Ovary (tissue), 3 donors: ENCODE measurements around the gene WNT6.

ENCODE experiments used
- CTCF ChIP-seq, 3 donors: fragments of 450-650 bp in 2 of 3; fragments of 200-600 bp in 1 of 3; IDR thresholded peaks; one replicate each; pipeline versions ENCODE4 v1.5.1 to v1.8.0; 2016 to 2022; ENCODE audit warnings: antibody characterized with exemption in 3 of 3, mild to moderate bottlenecking in 1 of 3
- EP300 ChIP-seq: sonication (generic); formaldehyde crosslinking; IDR thresholded peaks from one replicate; pipeline ENCODE4 v1.6.1; 2017; ENCODE audit warnings: antibody characterized with exemption
- POLR2A ChIP-seq: fragments of 450-650 bp; IDR thresholded peaks from one replicate; pipeline ENCODE4 v1.6.1; 2017; ENCODE audit warnings: antibody characterized with exemption, mild to moderate bottlenecking, moderate library complexity
- donor health status: DM: no; HTN: no; CAD: no.

- TF ChIP-seq EP300: no peak
- TF ChIP-seq CTCF (IDR thresholded peaks at IDR 0.05): no peak
- TF ChIP-seq POLR2A: no peak
These were observed 24.9 kb downstream of the WNT6 start for GRCh38 chr2:218884519-218884918.
